Thoracic aorta (tissue), 2 donors: Measurements from ENCODE around the gene FBXL15. TPM values are rescaled to one million over a fixed set of nuclear protein-coding genes. Genes with fewer than 3 reads are reported as not detected.

ENCODE experiments used
- ATAC-seq: fragments of 150-250 bp; one replicate; pipeline ENCODE4 v1.8.0; 2017; ENCODE audit warnings: low read depth; ENCODE audit not compliant: insufficient number of reproducible peaks, low FRiP score
- DNase-seq: peaks from one replicate; pipeline ENCODE4 v3.0.0-alpha.2; 2020; ENCODE audit warnings: low spot score
- H3K27ac ChIP-seq, 2 donors: fragments of 200-600 bp; sonication (generic); 1 replicate in 1 of 2; 2 replicates in 1 of 2; pipeline ENCODE4 v1.5.1; 2016; ENCODE audit warnings: mild to moderate bottlenecking in 2 of 2, moderate library complexity in 2 of 2
- H3K27me3 ChIP-seq: fragments of 200-600 bp; sonication (generic); replicated peaks from 2 replicates; pipeline ENCODE4 v1.6.0; 2016; ENCODE audit warnings: mild to moderate bottlenecking; ENCODE audit not compliant: insufficient read depth
- H3K36me3 ChIP-seq: fragments of 200-600 bp; sonication (generic); one replicate; pipeline ENCODE4 v1.5.1; 2016
- H3K4me1 ChIP-seq, 2 donors: fragments of 200-600 bp; sonication (generic); 1 replicate in 1 of 2; 2 replicates in 1 of 2; pipeline versions ENCODE4 v1.5.1 to v1.6.0; 2016; ENCODE audit warnings: low read depth in 2 of 2, mild to moderate bottlenecking in 1 of 2; ENCODE audit not compliant: control insufficient read depth in 1 of 2
- H3K4me3 ChIP-seq: fragments of 200-600 bp; sonication (generic); 2 replicates; pipeline ENCODE4 v1.5.1; 2016; ENCODE audit warnings: mild to moderate bottlenecking
- H3K9me3 ChIP-seq: fragments of 200-600 bp; sonication (generic); 2 replicates; pipeline ENCODE4 v1.5.1; 2016
- CTCF ChIP-seq: fragments of 200-600 bp; sonication (generic); IDR thresholded peaks from one replicate; pipeline ENCODE4 v1.5.1; 2019; ENCODE audit warnings: antibody characterized with exemption
- total RNA-seq, 2 donors: library from RNA; depleted of rRNA; stranded (reverse); fragments of >200 nt; gene quantifications; one replicate each; pipeline versions ENCODE4 v1.1.0 to v1.2.3, GENCODE V29; 2016

FBXL15 gene
- total RNA-seq, 2 donors from 2014 or later = 19.8 to 24.0 TPM

GRCh38 chr10:102421757-102422512 is 1.3 kb downstream of the FBXL15 start:
- H3K9me3 ChIP-seq = no peaks in the 10 kb centered on the region
- peak overlapping the region; percentile 99 for H3K4me3 ChIP-seq
- no peak for ATAC-seq
- H3K27ac ChIP-seq = peak overlapping the region; percentile 72 to 80
- no peak for DNase-seq
- peaks cover 21 to 33% of the 10 kb centered on the region in 2 donors for H3K4me1 ChIP-seq
- peaks cover 16% of the 10 kb centered on the region for H3K36me3 ChIP-seq
- no peak for TF ChIP-seq CTCF
- H3K27me3 ChIP-seq = no peaks in the 10 kb centered on the region

GRCh38 chr10:102422545-102423129 is 2.0 kb downstream of the FBXL15 start:
- no peak for DNase-seq
- Histone ChIP-seq H3K36me3 (peaks cover 16% of the 10 kb centered on the region), H3K4me3 (peak overlapping the region; percentile 99), H3K27me3 (no peaks in the 10 kb centered on the region), H3K9me3 (no peaks in the 10 kb centered on the region), H3K27ac (peak overlapping the region; percentile 72 to 80), H3K4me1 (peaks cover 21 to 33% of the 10 kb centered on the region in 2 donors)
- no peak for ATAC-seq
- TF ChIP-seq CTCF = peak; percentile 68

- Histone ChIP-seq H3K27me3 (no peaks in the 10 kb centered on the region), H3K4me1 (peaks cover 21 to 33% of the 10 kb centered on the region in 2 donors), H3K9me3 (no peaks in the 10 kb centered on the region), H3K4me3 (no peak overlapping the region), H3K27ac (no peak overlapping the region), H3K36me3 (peaks cover 16% of the 10 kb centered on the region)
- ATAC-seq = no peak
- no peak for TF ChIP-seq CTCF
- DNase-seq = no peak
Observed at GRCh38 chr10:102423372-102423968, 2.8 kb downstream of the FBXL15 start.

GRCh38 chr10:102424145-102424544 is 3.5 kb downstream of the FBXL15 start:
- ATAC-seq = no peak
- no peak overlapping the region for H3K27ac ChIP-seq
- H3K9me3 ChIP-seq = no peaks in the 10 kb centered on the region
- peaks cover 21 to 29% of the 10 kb centered on the region in 2 donors for H3K4me1 ChIP-seq
- DNase-seq = no peak
- peaks cover 16% of the 10 kb centered on the region for H3K36me3 ChIP-seq
- TF ChIP-seq CTCF = no peak
- H3K4me3 ChIP-seq = no peak overlapping the region
- H3K27me3 ChIP-seq = no peaks in the 10 kb centered on the region

GRCh38 chr10:102424916-102425315 is 4.3 kb downstream of the FBXL15 start:
- no peak for TF ChIP-seq CTCF
- ATAC-seq (no peak), DNase-seq (no peak)
- peaks cover 15 to 22% of the 10 kb centered on the region in 2 donors for H3K4me1 ChIP-seq
- no peak overlapping the region for H3K4me3 ChIP-seq
- H3K27me3 ChIP-seq = no peaks in the 10 kb centered on the region
- no peaks in the 10 kb centered on the region for H3K9me3 ChIP-seq
- H3K36me3 ChIP-seq = peaks cover 16% of the 10 kb centered on the region
- no peak overlapping the region for H3K27ac ChIP-seq
